Measurements from ENCODE around the gene BORA.
"Not testable (repeated sequence)": the region's sequence is repeated elsewhere in the genome, so short reads cannot be mapped to it uniquely, and the experiment has no call there.

BORA gene

GRCh38 chr13:72760189-72760588, 32.5 kb downstream of the BORA start:
- no peak for DNase-seq

GRCh38 chr13:72763411-72763810, 35.7 kb downstream of the BORA start:
- no peak for DNase-seq

- DNase-seq: no peak
Measured at GRCh38 chr13:72774019-72774418, 46.3 kb downstream of the BORA start.

- peak; percentile 52 to 98 (median 93) for DNase-seq
Measured at GRCh38 chr13:72781451-72782439, 54.0 kb downstream of the BORA start, which contains the start of the genes DIS3 and PIBF1. TSS of gene DIS3 (minus strand) at chr13:72781900. CDS start at chr13:72781832, 68 bp downstream. TSS of gene PIBF1 (plus strand) at chr13:72782133. CDS start at chr13:72783470, 1,337 bp downstream.

- no peak for DNase-seq
Measured at GRCh38 chr13:72782717-72783116, 55.0 kb downstream of the BORA start.

- not testable (repeated sequence) for DNase-seq
Measured at GRCh38 chr13:72784679-72785078, 57.0 kb downstream of the BORA start.

- no peak for DNase-seq
Measured at GRCh38 chr13:72788831-72789230, 61.1 kb downstream of the BORA start.

GRCh38 chr13:72792640-72793039, 64.9 kb downstream of the BORA start:
- DNase-seq: no peak

GRCh38 chr13:72798817-72799216, 71.1 kb downstream of the BORA start:
- DNase-seq: no peak

GRCh38 chr13:72804301-72804700, 76.6 kb downstream of the BORA start:
- no peak for DNase-seq
